Activated CD4-positive, CD25-positive, alpha-beta regulatory T cell treated with anti-CD3 and anti-CD28 coated beads, Interleukin-2, amount 50 U/mL, for 72 hours (primary cell): ENCODE measurements around the gene SPATA2L.

ENCODE experiments used
- DNase-seq: peaks from one replicate; pipeline ENCODE4 v3.0.0; 2021

SPATA2L gene

DNA sequence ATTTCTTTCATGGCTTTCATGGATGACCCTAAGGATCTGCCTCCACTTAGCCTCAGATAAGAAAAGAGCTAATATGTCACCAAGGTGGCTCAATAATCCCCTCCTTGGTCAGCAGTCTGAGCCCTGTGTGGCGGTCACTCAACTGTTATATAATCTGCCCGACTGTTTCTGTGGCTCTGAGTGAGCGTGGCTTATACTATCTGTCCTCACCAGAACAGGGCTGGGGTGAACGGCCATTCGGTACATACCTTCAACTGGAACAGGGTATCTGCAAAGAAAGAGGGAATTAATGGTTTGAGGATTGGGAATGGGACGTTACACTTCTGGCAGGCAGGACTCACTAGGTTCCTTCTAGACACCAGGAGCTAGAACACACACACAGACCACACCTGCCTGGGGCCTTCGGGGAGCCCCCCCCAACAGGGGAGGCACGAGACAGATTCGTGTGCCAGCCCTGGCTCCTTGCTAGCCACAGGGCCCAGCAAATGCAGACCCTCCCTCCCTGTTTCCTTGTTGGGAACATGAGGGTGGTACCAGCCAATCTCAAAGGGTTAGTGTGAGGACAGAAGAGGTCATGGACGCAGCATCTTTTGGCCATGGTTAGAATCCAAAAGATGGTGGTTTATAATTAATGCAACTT is 47.7 kb downstream of the SPATA2L start:
- no peak for DNase-seq

GRCh38 chr16:89651584-89651983 is 49.9 kb downstream of the SPATA2L start:
- DNase-seq: no peak

- no peak for DNase-seq
Measured at GRCh38 chr16:89646906-89647305, 54.6 kb downstream of the SPATA2L start.
